HEK293T (cell line): Measurements from ENCODE around the gene BORCS5.

Experiments used
- CTCF ChIA-PET: fragments of 350-600 bp; formaldehyde crosslinking; extraction: SDS; loops from one replicate; lab custom pipeline; 2021; ENCODE audit warnings: antibody characterized with exemption, inconsistent platforms; lab: Yijun Ruan, JAX
- POLR2A ChIA-PET: fragments of 350-600 bp; formaldehyde crosslinking; extraction: SDS; loops from one replicate; lab custom pipeline; 2020; ENCODE audit warnings: antibody characterized with exemption, inconsistent platforms; lab: Yijun Ruan, JAX
- DNase-seq: peaks from one replicate; pipeline ENCODE4 v3.0.0; 2012; ENCODE audit warnings: mixed read lengths; ENCODE audit errors: extremely low spot score
- ARNT ChIP-seq: fragments of 450-650 bp; IDR thresholded peaks from 2 replicates; pipeline ENCODE4 v1.6.1; 2017; ENCODE audit warnings: mild to moderate bottlenecking
- BHLHE40 ChIP-seq: fragments of 450-650 bp; IDR thresholded peaks from 2 replicates; pipeline ENCODE4 v1.6.1; 2016; ENCODE audit warnings: mild to moderate bottlenecking, moderate library complexity, borderline replicate concordance
- CTBP1 ChIP-seq: fragments of 450-650 bp; IDR thresholded peaks from 2 replicates; pipeline ENCODE4 v1.6.1; 2016; ENCODE audit warnings: borderline replicate concordance
- ELF4 ChIP-seq: fragments of 450-650 bp; IDR thresholded peaks from 2 replicates; pipeline ENCODE4 v1.6.1; 2017; ENCODE audit warnings: antibody characterized with exemption
- FOXA1 ChIP-seq: fragments of 450-650 bp; IDR thresholded peaks from 2 replicates; pipeline ENCODE4 v1.6.1; 2016; ENCODE audit warnings: mild to moderate bottlenecking
- FOXK2 ChIP-seq: fragments of 450-650 bp; IDR thresholded peaks from 2 replicates; pipeline ENCODE4 v1.6.1; 2016; ENCODE audit warnings: mild to moderate bottlenecking
- FOXM1 ChIP-seq: fragments of 450-650 bp; IDR thresholded peaks from 2 replicates; pipeline ENCODE4 v1.6.1; 2017; ENCODE audit warnings: mild to moderate bottlenecking, borderline replicate concordance
- HDGF ChIP-seq: fragments of 450-650 bp; IDR thresholded peaks from 2 replicates; pipeline ENCODE4 v1.6.1; 2017; ENCODE audit warnings: antibody characterized with exemption, borderline replicate concordance
- L3MBTL2 ChIP-seq: fragments of 450-650 bp; conservative IDR thresholded peaks from 2 replicates; pipeline ENCODE4 v1.6.1; 2016; ENCODE audit warnings: mild to moderate bottlenecking
- LEF1 ChIP-seq: fragments of 450-650 bp; IDR thresholded peaks from 2 replicates; pipeline ENCODE4 v1.6.1; 2017; ENCODE audit warnings: mild to moderate bottlenecking, borderline replicate concordance
- NFRKB ChIP-seq: fragments of 450-650 bp; IDR thresholded peaks from 2 replicates; pipeline ENCODE4 v1.6.1; 2016; ENCODE audit warnings: mild to moderate bottlenecking, moderate library complexity
- PKNOX1 ChIP-seq: fragments of 450-650 bp; IDR thresholded peaks from 2 replicates; pipeline ENCODE4 v1.6.1; 2016
- SP1 ChIP-seq: fragments of 450-650 bp; IDR thresholded peaks from 2 replicates; pipeline ENCODE4 v1.6.1; 2017
- SUZ12 ChIP-seq: fragments of 450-650 bp; IDR thresholded peaks from 2 replicates; pipeline ENCODE4 v1.6.1; 2016; ENCODE audit warnings: mild to moderate bottlenecking
- TARDBP ChIP-seq: fragments of 450-650 bp; IDR thresholded peaks from 2 replicates; pipeline ENCODE4 v1.6.1; 2016
- ZNF384 ChIP-seq: fragments of 450-650 bp; IDR thresholded peaks from 2 replicates; pipeline ENCODE4 v1.6.1; 2016

Gene BORCS5

DNA sequence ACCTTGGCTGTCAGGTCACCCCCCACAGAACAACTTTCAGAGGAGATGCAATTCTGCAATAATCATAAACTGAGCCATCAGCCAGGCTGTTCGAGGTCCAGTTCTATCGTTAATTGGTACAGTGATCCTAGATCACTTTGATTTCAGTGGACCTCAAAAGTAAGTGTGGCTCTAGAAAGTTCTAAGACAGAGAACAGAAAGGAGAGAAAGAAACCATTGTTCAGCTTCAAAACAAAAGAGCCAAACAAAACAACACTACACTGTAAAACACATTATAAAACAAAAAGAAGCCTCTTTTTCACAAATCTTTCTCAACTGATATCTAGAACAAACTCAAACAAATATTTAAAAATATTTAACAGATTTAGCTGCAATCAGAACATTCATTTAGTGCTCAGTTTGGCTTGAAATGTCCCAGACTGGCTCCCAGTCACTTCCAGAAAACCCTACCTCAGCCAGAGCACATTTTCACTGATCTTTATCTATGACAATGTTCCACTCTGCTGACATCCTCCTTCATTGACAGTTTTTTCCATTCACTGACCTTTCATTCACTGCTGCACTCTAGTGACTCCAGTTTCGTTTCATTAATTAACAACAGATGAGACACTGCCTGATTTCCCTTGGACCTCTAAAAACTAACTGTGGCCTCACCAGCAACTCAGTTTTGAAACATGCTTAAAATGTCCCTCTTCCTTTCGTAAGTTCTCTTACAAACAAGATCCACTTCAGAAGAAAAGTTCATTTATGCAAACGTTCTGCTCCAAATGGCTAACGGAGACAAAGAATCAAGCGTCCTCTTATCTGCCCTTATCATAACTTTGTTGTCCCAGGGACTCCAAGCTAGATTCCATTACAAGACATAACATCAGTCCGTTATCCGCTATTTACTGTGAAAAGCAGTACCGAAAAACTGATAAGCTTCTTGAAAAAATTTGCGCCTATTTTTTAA is 148.9 kb downstream of the BORCS5 start:
- TF ChIP-seq SP1 = no peak
- no peak for TF ChIP-seq LEF1
- no peak for TF ChIP-seq CTBP1
- TF ChIP-seq SUZ12 = no peak
- TF ChIP-seq FOXK2 = no peak
- no peak for TF ChIP-seq L3MBTL2
- no peak for TF ChIP-seq FOXA1
- no peak for TF ChIP-seq ARNT
- no peak for TF ChIP-seq ZNF384
- TF ChIP-seq ELF4 = no peak
- no peak for TF ChIP-seq HDGF
- no peak for TF ChIP-seq PKNOX1
- no peak for TF ChIP-seq TARDBP
- TF ChIP-seq FOXM1 = no peak
- ChIA-PET CTCF (interaction anchor here (1.1 kb wide), 1 partner anchor 42 kb away, joined by 3 read pairs; no protein-coding TSS in a partner anchor), POLR2A (interaction anchor here (0.7 kb wide), 1 partner anchor 9 kb away, joined by 3 read pairs; no protein-coding TSS in a partner anchor)
- DNase-seq = no peak

DNA sequence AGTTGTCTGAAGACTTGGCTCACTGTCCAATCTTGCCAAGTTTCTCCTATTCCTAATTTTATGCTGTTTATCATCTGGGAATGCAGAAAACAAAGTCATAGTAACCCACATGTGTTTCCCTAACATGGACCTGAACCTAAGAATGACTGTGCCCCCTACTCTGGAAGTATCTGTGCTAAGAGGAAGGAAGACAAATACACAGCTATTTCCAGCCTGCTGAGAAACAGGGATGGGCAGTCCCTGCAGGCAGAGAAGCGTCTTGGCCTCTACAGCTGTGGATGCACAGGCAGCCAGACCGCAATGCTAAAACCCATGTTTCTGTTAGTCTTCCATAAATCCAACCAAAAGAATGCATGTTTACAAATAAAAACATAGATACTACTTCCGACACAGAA is 149.6 kb downstream of the BORCS5 start:
- ChIA-PET POLR2A (interaction anchor here (0.7 kb wide), 1 partner anchor 10 kb away, joined by 3 read pairs; no protein-coding TSS in a partner anchor), CTCF (interaction anchor here (1.1 kb wide), 1 partner anchor 42 kb away, joined by 3 read pairs; no protein-coding TSS in a partner anchor)
- peak; percentile 16 for DNase-seq
- no peak for TF ChIP-seq LEF1
- TF ChIP-seq CTBP1 = no peak
- TF ChIP-seq NFRKB = no peak

DNA sequence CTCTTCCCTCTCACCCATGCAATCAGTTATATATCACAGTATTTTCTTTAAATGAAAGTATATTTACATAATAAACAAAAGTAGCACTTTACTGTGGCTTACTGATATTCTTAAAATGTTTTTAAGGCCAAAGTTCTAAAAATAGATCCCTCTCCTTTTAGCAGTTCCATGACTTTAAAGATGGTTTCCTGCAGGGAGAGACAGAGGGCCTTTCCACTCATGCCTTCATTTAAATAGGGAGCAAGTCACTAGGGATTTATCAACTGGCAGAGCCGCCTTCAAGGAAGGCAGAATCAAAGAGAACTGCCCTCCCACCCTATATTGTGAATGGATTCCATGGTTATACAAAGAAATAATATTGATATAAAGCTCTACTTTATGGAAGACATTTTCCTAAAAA is 150.2 kb downstream of the BORCS5 start:
- TF ChIP-seq SUZ12 (no peak), FOXK2 (no peak), HDGF (no peak), L3MBTL2 (no peak)
- no peak for DNase-seq
- POLR2A ChIA-PET = no interaction called here
- CTCF ChIA-PET = no interaction called here

DNA sequence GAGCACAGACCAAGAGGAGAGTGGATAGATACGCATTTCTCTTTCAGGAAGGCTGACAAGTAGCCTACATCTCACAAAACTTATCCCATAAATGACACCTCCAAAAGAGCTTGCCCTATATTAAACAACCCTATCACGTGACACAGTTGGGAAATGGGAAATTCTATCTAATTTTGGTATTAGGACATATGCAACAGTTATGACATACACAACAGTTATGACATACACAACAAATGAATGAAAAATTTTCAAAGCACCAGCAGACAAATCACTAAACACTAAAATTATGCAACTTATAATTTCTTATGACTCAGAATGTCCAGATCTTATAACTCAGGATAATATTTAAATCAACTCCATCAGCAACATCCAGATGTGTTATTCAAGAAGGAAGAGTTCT is 151.7 kb downstream of the BORCS5 start:
- ChIA-PET CTCF (no interaction called here), POLR2A (no interaction called here)
- DNase-seq = no peak
- no peak for TF ChIP-seq BHLHE40
- TF ChIP-seq ELF4 = no peak
- TF ChIP-seq ZNF384 = no peak
- no peak for TF ChIP-seq HDGF
- no peak for TF ChIP-seq SP1
- no peak for TF ChIP-seq CTBP1
- TF ChIP-seq FOXK2 = no peak

GRCh38 chr12:12510141-12510540 is 153.3 kb downstream of the BORCS5 start:
- TF ChIP-seq NFRKB (no peak), LEF1 (no peak)
- CTCF ChIA-PET = no interaction called here
- DNase-seq = no peak
- POLR2A ChIA-PET = interaction anchor here (1.5 kb wide), 1 partner anchor 50 kb away, joined by 3 read pairs; no protein-coding TSS in a partner anchor

DNA sequence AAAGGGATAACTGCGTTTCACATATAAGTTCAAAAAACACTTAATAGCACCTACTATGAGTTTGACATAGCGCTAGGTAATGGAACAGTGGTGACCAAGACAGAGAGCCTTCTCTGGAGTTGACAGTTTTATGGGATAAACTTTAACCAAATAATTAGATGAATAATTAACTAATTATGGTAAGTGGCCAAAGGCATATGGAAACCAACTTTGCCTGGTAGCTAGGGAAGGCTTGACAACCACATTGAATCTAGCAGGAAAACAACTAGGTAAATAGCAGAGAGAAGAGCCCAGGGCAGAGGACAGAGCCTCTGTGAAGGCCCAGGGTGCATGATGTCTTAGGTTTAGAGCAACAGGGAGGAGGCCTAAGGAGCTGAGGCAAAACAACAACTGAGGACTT is 153.7 kb downstream of the BORCS5 start:
- ChIA-PET POLR2A (interaction anchor here (1.5 kb wide), 1 partner anchor 50 kb away, joined by 3 read pairs; no protein-coding TSS in a partner anchor), CTCF (interaction anchor here (0.5 kb wide), 1 partner anchor 139 kb away, joined by 4 read pairs; no protein-coding TSS in a partner anchor)
- DNase-seq = no peak
- TF ChIP-seq NFRKB = no peak
- TF ChIP-seq ELF4 = no peak
- TF ChIP-seq ZNF384 = no peak
- TF ChIP-seq LEF1 = no peak
- TF ChIP-seq FOXA1 = no peak
- no peak for TF ChIP-seq CTBP1
- no peak for TF ChIP-seq PKNOX1
- no peak for TF ChIP-seq TARDBP
- TF ChIP-seq ARNT = no peak

GRCh38 chr12:12511021-12511783 is 154.3 kb downstream of the BORCS5 start:
- POLR2A ChIA-PET = no interaction called here
- TF ChIP-seq FOXA1 (no peak), BHLHE40 (no peak), LEF1 (no peak), HDGF (no peak), FOXK2 (no peak), ZNF384 (no peak), NFRKB (no peak), SUZ12 (no peak)
- no peak for DNase-seq
- CTCF ChIA-PET = interaction anchor here (0.5 kb wide), 1 partner anchor 139 kb away, joined by 4 read pairs; no protein-coding TSS in a partner anchor
